AG04449 (cell line): ENCODE data around the gene METTL22.
A peak's percentile ranks its signal among the peaks of the same experiment; 100 is the strongest.
"Not testable (repeated sequence)": the region's sequence is repeated elsewhere in the genome, so short reads cannot be mapped to it uniquely, and the experiment has no call there.

Experiments used
- CTCF ChIA-PET: fragments of 350-600 bp; formaldehyde crosslinking; extraction: SDS; loops from one replicate; lab custom pipeline; 2021; ENCODE audit warnings: antibody characterized with exemption; lab: Yijun Ruan, JAX
- POLR2A ChIA-PET: fragments of 400-600, 350-600 bp; formaldehyde crosslinking; extraction: SDS; loops from one replicate; lab custom pipeline; 2020; ENCODE audit warnings: antibody characterized with exemption, inconsistent platforms; lab: Yijun Ruan, JAX
- DNase-seq: peaks from one replicate; pipeline ENCODE4 v3.0.0-alpha.2; 2010; ENCODE audit warnings: low read depth, low spot score
- H3K4me3 ChIP-seq: 2 replicates; pipeline ENCODE4 v1.5.1; 2011; ENCODE audit warnings: low read depth, mild to moderate bottlenecking, control low read depth, low read length
- CTCF ChIP-seq: IDR thresholded peaks from one replicate; pipeline ENCODE4 v1.5.1; 2011; ENCODE audit warnings: mild to moderate bottlenecking, moderate library complexity, low read length, control low read depth, inconsistent platforms; ENCODE audit not compliant: insufficient read depth; ENCODE audit errors: missing control alignments

METTL22 gene

GRCh38 chr16:8648877-8649276 is 27.4 kb downstream of the METTL22 start:
- POLR2A ChIA-PET: no interaction called here
- H3K4me3 ChIP-seq: no peak overlapping the region
- no peak for DNase-seq
- no peak for TF ChIP-seq CTCF
- CTCF ChIA-PET: interaction anchor here (1.3 to 4.7 kb wide), 2 partner anchors 13 to 82 kb away, joined by 8 to 25 read pairs; no protein-coding TSS in a partner anchor

GRCh38 chr16:8649829-8650554 is 28.5 kb downstream of the METTL22 start:
- no peak for TF ChIP-seq CTCF
- ChIA-PET CTCF (interaction anchor here (1.3 to 4.7 kb wide), 3 partner anchors 12 to 83 kb away, joined by 3 to 25 read pairs (median 8); no protein-coding TSS in a partner anchor), POLR2A (no interaction called here)

GRCh38 chr16:8651958-8652357 is 30.5 kb downstream of the METTL22 start:
- CTCF ChIA-PET: interaction anchor here (0.7 to 16.1 kb wide), 9 partner anchors 10 to 323 kb away, joined by 3 to 342 read pairs (median 10); partner anchors contain the start of genes PMM2 and TMEM186
- DNase-seq: not testable (repeated sequence)

More at GRCh38 chr16:8649829-8650554, 28.5 kb downstream of the METTL22 start:
- no peak overlapping the region for H3K4me3 ChIP-seq
- no peak for DNase-seq

GRCh38 chr16:8655184-8655717 is 33.8 kb downstream of the METTL22 start:
- peak; percentile 57 for TF ChIP-seq CTCF
- DNase-seq: no peak
- H3K4me3 ChIP-seq: no peak overlapping the region
- POLR2A ChIA-PET: no interaction called here
- CTCF ChIA-PET: interaction anchor here (0.7 to 16.1 kb wide), 10 partner anchors 8 to 225 kb away, joined by 3 to 342 read pairs (median 6); partner anchors contain the start of genes LITAFD, PMM2 and TMEM186

More at GRCh38 chr16:8651958-8652357, 30.5 kb downstream of the METTL22 start:
- H3K4me3 ChIP-seq: not testable (repeated sequence)
- POLR2A ChIA-PET: interaction anchor here (1.5 kb wide), 1 partner anchor 82 kb away, joined by 3 read pairs; no protein-coding TSS in a partner anchor
- TF ChIP-seq CTCF: peak; percentile 45

- ChIA-PET CTCF (interaction anchor here (0.9 to 16.1 kb wide), 9 partner anchors 9 to 224 kb away, joined by 3 to 342 read pairs (median 8); partner anchors contain the start of genes LITAFD, PMM2 and TMEM186), POLR2A (no interaction called here)
- H3K4me3 ChIP-seq: no peak overlapping the region
These were observed 34.9 kb downstream of the METTL22 start for GRCh38 chr16:8656376-8656775.

More at GRCh38 chr16:8656376-8656775, 34.9 kb downstream of the METTL22 start:
- no peak for DNase-seq
- TF ChIP-seq CTCF: no peak
